Gastrocnemius medialis (tissue), 4 donors: Measurements from ENCODE around the gene ESYT1. TPM values are rescaled to one million over a fixed set of nuclear protein-coding genes. Genes with fewer than 3 reads are reported as not detected.
A peak's percentile ranks its signal among the peaks of the same experiment; 100 is the strongest.

Source experiments
- ATAC-seq, 2 donors: fragments of 150-250 bp; one replicate each; pipeline ENCODE4 v1.9.1; 2016
- DNase-seq, 2 donors: peaks; one replicate each; pipeline ENCODE4 v3.0.0-alpha.2; 2019
- H3K27ac ChIP-seq, 4 donors: fragments of 200-600 bp; sonication (generic); 1 replicate in 1 of 4; 2 replicates in 3 of 4; pipeline ENCODE4 v1.5.1; 2016 to 2018; ENCODE audit warnings: mild to moderate bottlenecking in 2 of 4, moderate library complexity in 1 of 4
- H3K27me3 ChIP-seq, 3 donors: fragments of 200-600 bp; sonication (generic) in 2 of 3; 1 replicate in 1 of 3; 2 replicates in 2 of 3; pipeline versions ENCODE4 v1.5.1 to v1.6.0; 2016 to 2019; ENCODE audit warnings: mild to moderate bottlenecking in 1 of 3, moderate library complexity in 1 of 3
- H3K36me3 ChIP-seq, 2 donors: fragments of 200-600 bp; sonication (generic) in 1 of 2; one replicate each; pipeline ENCODE4 v1.5.1; 2017 to 2018
- H3K4me1 ChIP-seq, 2 donors: fragments of 200-600 bp; sonication (generic) in 1 of 2; one replicate each; pipeline ENCODE4 v1.5.1; 2016 to 2017; ENCODE audit warnings: mild to moderate bottlenecking in 2 of 2
- H3K4me3 ChIP-seq, 4 donors: fragments of 200-600 bp; sonication (generic) in 3 of 4; 1 replicate in 1 of 4; 2 replicates in 3 of 4; pipeline ENCODE4 v1.5.1; 2016 to 2019; ENCODE audit warnings: mild to moderate bottlenecking in 2 of 4
- H3K9me3 ChIP-seq, 3 donors: fragments of 200-600 bp; sonication (generic) in 2 of 3; 1 replicate in 1 of 3; 2 replicates in 2 of 3; pipeline ENCODE4 v1.5.1; 2016 to 2019
- CTCF ChIP-seq, 5 experiments: fragments of 450-650 bp in 3 of 5; fragments of 200-600 bp in 2 of 5; sonication (generic) in 2 of 5; IDR thresholded peaks in 4 of 5; conservative IDR thresholded peaks in 1 of 5; 1 replicate in 4 of 5; 2 replicates in 1 of 5; pipeline ENCODE4 v1.5.1; 2016 to 2019; ENCODE audit warnings: antibody characterized with exemption in 5 of 5, mild to moderate bottlenecking in 3 of 5, moderate library complexity in 3 of 5
- POLR2A ChIP-seq, 2 donors: fragments of 450-650 bp; IDR thresholded peaks; one replicate each; pipeline ENCODE4 v1.6.1; 2017; ENCODE audit warnings: antibody characterized with exemption in 2 of 2, mild to moderate bottlenecking in 2 of 2, moderate library complexity in 2 of 2
- in situ Hi-C, 4 donors: fragments of 200-750 bp; cut with MboI; loops; one replicate each; pipeline versions ENCODE4 v1.15.0 to v1.8.0; 2017; ENCODE audit warnings: low sequenced_read_pairs in 4 of 4
- intact Hi-C: fragments of 100-400 bp; cut with DNase I; formaldehyde crosslinking; loops from one replicate; pipeline ENCODE4 v1.15.1; 2023; ENCODE audit warnings: low total_unique reads
- total RNA-seq, 4 donors: library from RNA; depleted of rRNA; stranded (reverse); fragments of >200 nt; gene quantifications; one replicate each; pipeline versions ENCODE4 v1.1.0 to v1.2.3, GENCODE V29; 2016

ESYT1 gene
- total RNA-seq, 4 donors from 2014 or later: 45.9 to 77.7 (median 62.1) TPM

GRCh38 chr12:56141946-56142784 is 14.1 kb downstream of the ESYT1 start:
- intact Hi-C loops: no loop called here
- no peak for ATAC-seq
- Histone ChIP-seq H3K4me1 (peaks cover 0 to 11% of the 10 kb centered on the region in 2 donors), H3K36me3 (peaks cover 0 to 76% of the 10 kb centered on the region in 2 donors), H3K27ac (peak overlapping the region; percentile 65 to 82 (median 77)), H3K9me3 (no peaks in the 10 kb centered on the region), H3K4me3 (no peak overlapping the region), H3K27me3 (no peaks in the 10 kb centered on the region)
- in situ Hi-C loops: no loop called here
- DNase-seq: no peak
- TF ChIP-seq POLR2A (IDR thresholded peaks at IDR 0.05): no peak
- TF ChIP-seq CTCF (IDR thresholded peaks at IDR 0.05 in 4 of 5, conservative IDR thresholded peaks at IDR 0.05 in 1 of 5): no peak

GRCh38 chr12:56143217-56143616 is 15.2 kb downstream of the ESYT1 start:
- in situ Hi-C loops (no loop called here), intact Hi-C loops (no loop called here)
- H3K27ac ChIP-seq: peak overlapping the region; percentile 65 to 82 (median 77)
- H3K36me3 ChIP-seq: peaks cover 0 to 66% of the 10 kb centered on the region in 2 donors
- H3K4me3 ChIP-seq: no peak overlapping the region
- no peak for ATAC-seq
- peaks cover 0 to 11% of the 10 kb centered on the region in 2 donors for H3K4me1 ChIP-seq
- no peaks in the 10 kb centered on the region for H3K9me3 ChIP-seq
- TF ChIP-seq CTCF (IDR thresholded peaks at IDR 0.05 in 4 of 5, conservative IDR thresholded peaks at IDR 0.05 in 1 of 5): no peak
- TF ChIP-seq POLR2A (IDR thresholded peaks at IDR 0.05): no peak
- no peak for DNase-seq
- no peaks in the 10 kb centered on the region for H3K27me3 ChIP-seq

GRCh38 chr12:56143870-56144269 is 15.8 kb downstream of the ESYT1 start:
- peak overlapping the region; percentile 65 to 82 (median 77) for H3K27ac ChIP-seq
- TF ChIP-seq POLR2A (IDR thresholded peaks at IDR 0.05) (no peak), CTCF (IDR thresholded peaks at IDR 0.05 in 4 of 5, conservative IDR thresholded peaks at IDR 0.05 in 1 of 5) (no peak)
- in situ Hi-C loops (no loop called here), intact Hi-C loops (no loop called here)
- no peak overlapping the region for H3K4me3 ChIP-seq
- no peaks in the 10 kb centered on the region for H3K9me3 ChIP-seq
- H3K4me1 ChIP-seq: peaks cover 0 to 11% of the 10 kb centered on the region in 2 donors
- H3K36me3 ChIP-seq: peaks cover 0 to 59% of the 10 kb centered on the region in 2 donors
- peak; percentile 43 to 52 for ATAC-seq
- DNase-seq: no peak
- H3K27me3 ChIP-seq: no peaks in the 10 kb centered on the region

GRCh38 chr12:56145217-56145616 is 17.1 kb downstream of the ESYT1 start:
- no peaks in the 10 kb centered on the region for H3K27me3 ChIP-seq
- H3K9me3 ChIP-seq: no peaks in the 10 kb centered on the region
- ATAC-seq (no peak), DNase-seq (no peak)
- peaks cover 0 to 46% of the 10 kb centered on the region in 2 donors for H3K36me3 ChIP-seq
- in situ Hi-C loops: no loop called here
- H3K4me1 ChIP-seq: peaks cover 0 to 11% of the 10 kb centered on the region in 2 donors
- no peak for TF ChIP-seq CTCF (IDR thresholded peaks at IDR 0.05 in 4 of 5, conservative IDR thresholded peaks at IDR 0.05 in 1 of 5)
- no peak for TF ChIP-seq POLR2A (IDR thresholded peaks at IDR 0.05)
- intact Hi-C loops: no loop called here
- H3K27ac ChIP-seq: peak overlapping the region; percentile 65 to 82 (median 77)
- H3K4me3 ChIP-seq: no peak overlapping the region
